Measurements from ENCODE around the gene FGGY.

The FGGY gene

GRCh38 chr1:59383963-59384362 is 87.1 kb downstream of the FGGY start:
- DNase-seq (ENCODE audit: low read depth in 2 of 2, low spot score in 1 of 2): no peak

- no peak for DNase-seq (ENCODE audit: low read depth in 2 of 2, low spot score in 1 of 2)
Measured at GRCh38 chr1:59384443-59384842, 87.5 kb downstream of the FGGY start.

- no peak for DNase-seq (ENCODE audit: low read depth in 2 of 2, low spot score in 1 of 2)
Measured at GRCh38 chr1:59388191-59388590, 91.3 kb downstream of the FGGY start.

- no peak for DNase-seq (ENCODE audit: low read depth in 2 of 2, low spot score in 1 of 2)
Measured at GRCh38 chr1:59389847-59390246, 93.0 kb downstream of the FGGY start.

GRCh38 chr1:59390307-59390706 is 93.4 kb downstream of the FGGY start:
- no peak for DNase-seq (ENCODE audit: low read depth in 2 of 2, low spot score in 1 of 2)

- no peak for DNase-seq (ENCODE audit: low read depth in 2 of 2, low spot score in 1 of 2)
Measured at GRCh38 chr1:59391212-59392179, 94.6 kb downstream of the FGGY start.

- DNase-seq (ENCODE audit: low read depth in 2 of 2, low spot score in 1 of 2): no peak
Measured at GRCh38 chr1:59393211-59394180, 96.6 kb downstream of the FGGY start.

GRCh38 chr1:59394706-59395425 is 98.0 kb downstream of the FGGY start:
- DNase-seq (ENCODE audit: low read depth in 2 of 2, low spot score in 1 of 2): no peak

- no peak for DNase-seq (ENCODE audit: low read depth in 2 of 2, low spot score in 1 of 2)
Measured at GRCh38 chr1:59396387-59396786, 99.5 kb downstream of the FGGY start.

- no peak for DNase-seq (ENCODE audit: low read depth in 2 of 2, low spot score in 1 of 2)
Measured at GRCh38 chr1:59397139-59397858, 100.4 kb downstream of the FGGY start.

GRCh38 chr1:59399642-59400041 is 102.7 kb downstream of the FGGY start:
- no peak for DNase-seq (ENCODE audit: low read depth in 2 of 2, low spot score in 1 of 2)

- no peak for DNase-seq (ENCODE audit: low read depth in 2 of 2, low spot score in 1 of 2)
Measured at GRCh38 chr1:59401581-59401980, 104.7 kb downstream of the FGGY start.

GRCh38 chr1:59404796-59405195 is 107.9 kb downstream of the FGGY start:
- DNase-seq (ENCODE audit: low read depth in 2 of 2, low spot score in 1 of 2): no peak

GRCh38 chr1:59406437-59407164 is 109.7 kb downstream of the FGGY start:
- DNase-seq (ENCODE audit: low read depth in 2 of 2, low spot score in 1 of 2): no peak

GRCh38 chr1:59408608-59409240 is 111.8 kb downstream of the FGGY start:
- no peak for DNase-seq (ENCODE audit: low read depth in 2 of 2, low spot score in 1 of 2)

GRCh38 chr1:59409549-59409948 is 112.7 kb downstream of the FGGY start:
- no peak for DNase-seq (ENCODE audit: low read depth in 2 of 2, low spot score in 1 of 2)

GRCh38 chr1:59409986-59410385 is 113.1 kb downstream of the FGGY start:
- DNase-seq (ENCODE audit: low read depth in 2 of 2, low spot score in 1 of 2): no peak

GRCh38 chr1:59410457-59410856 is 113.6 kb downstream of the FGGY start:
- DNase-seq (ENCODE audit: low read depth in 2 of 2, low spot score in 1 of 2): no peak

- DNase-seq (ENCODE audit: low read depth in 2 of 2, low spot score in 1 of 2): no peak
Measured at GRCh38 chr1:59411147-59411546, 114.3 kb downstream of the FGGY start.

Data from stimulated activated CD8-positive, alpha-beta memory T cell treated with anti-CD3 and anti-CD28 coated beads, Interleukin-4, amount 100 ng/mL, for 4 hours (primary cell).